Esophagus muscularis mucosa (tissue), 4 donors: ENCODE results near the gene ZDHHC8. TPM values are rescaled to one million over a fixed set of nuclear protein-coding genes. Genes with fewer than 3 reads are reported as not detected.

ENCODE experiments used
- DNase-seq: peaks from one replicate; pipeline ENCODE4 v3.0.0-alpha.2; 2017; ENCODE audit errors: extremely low spot score
- H3K27ac ChIP-seq, 4 donors: fragments of 200-600 bp; sonication (generic); replicated peaks in 1 of 4; 1 replicate in 3 of 4; 2 replicates in 1 of 4; pipeline ENCODE4 v1.5.1; 2016 to 2019; ENCODE audit warnings: mild to moderate bottlenecking in 1 of 4
- H3K27me3 ChIP-seq, 4 donors: fragments of 200-600 bp; sonication (generic); one replicate each; pipeline versions ENCODE4 v1.5.1 to v1.6.0; 2016 to 2019
- H3K36me3 ChIP-seq, 4 donors: fragments of 200-600 bp; sonication (generic); one replicate each; pipeline ENCODE4 v1.5.1; 2016 to 2019
- H3K4me1 ChIP-seq, 4 donors: fragments of 200-600 bp; sonication (generic); one replicate each; pipeline ENCODE4 v1.5.1; 2016 to 2019
- H3K4me3 ChIP-seq, 4 donors: fragments of 200-600 bp; sonication (generic); 1 replicate in 2 of 4; 2 replicates in 2 of 4; pipeline ENCODE4 v1.5.1; 2016 to 2019; ENCODE audit warnings: mild to moderate bottlenecking in 4 of 4, moderate library complexity in 1 of 4
- H3K9me3 ChIP-seq, 4 donors: fragments of 200-600 bp; sonication (generic); 1 replicate in 3 of 4; 2 replicates in 1 of 4; pipeline ENCODE4 v1.5.1; 2016 to 2019
- CTCF ChIP-seq, 3 experiments: fragments of 200-600 bp in 2 of 3; fragments of 450-650 bp in 1 of 3; sonication (generic) in 2 of 3; IDR thresholded peaks; one replicate each; pipeline ENCODE4 v1.5.1; 2017 to 2019; ENCODE audit warnings: antibody characterized with exemption in 3 of 3, mild to moderate bottlenecking in 2 of 3, moderate library complexity in 1 of 3
- EP300 ChIP-seq: sonication (generic); formaldehyde crosslinking; IDR thresholded peaks from one replicate; pipeline ENCODE4 v1.6.1; 2017; ENCODE audit warnings: antibody characterized with exemption
- POLR2A ChIP-seq: fragments of 450-650 bp; IDR thresholded peaks from one replicate; pipeline ENCODE4 v1.6.1; 2017; ENCODE audit warnings: antibody characterized with exemption, moderate library complexity, mild to moderate bottlenecking, low read depth
- POLR2AphosphoS5 ChIP-seq, 2 donors: sonication (generic); formaldehyde crosslinking; IDR thresholded peaks; one replicate each; pipeline ENCODE4 v1.6.1; 2017; ENCODE audit warnings: antibody characterized with exemption in 2 of 2
- WGBS: methylation state at CpG from one replicate; pipeline ENCODE4 v1.1.5; 2018; 5-methylcytosine and 5-hydroxymethylcytosine counted together
- intact Hi-C: fragments of 100-400 bp; cut with DNase I; formaldehyde crosslinking; loops from one replicate; pipeline ENCODE4 v1.15.1; 2023
- small RNA-seq, 3 donors: library from RNA; depleted of rRNA; stranded (forward); fragments of <200 nt; gene quantifications; one replicate each; pipeline ENCODE3, GENCODE V24; 2016
- total RNA-seq, 4 donors: library from RNA; depleted of rRNA; stranded (reverse); fragments of >200 nt; gene quantifications; one replicate each; pipeline versions ENCODE4 v1.1.0 to v1.2.1, GENCODE V29; 2016

Gene ZDHHC8
- total RNA-seq, 4 donors from 2014 or later, result 11.8 to 33.2 (median 23.8) TPM

GRCh38 chr22:20194681-20195593, 63.3 kb downstream of the ZDHHC8 start:
- TF ChIP-seq POLR2A, result no peak
- no peak for TF ChIP-seq POLR2AphosphoS5 (IDR thresholded peaks at IDR 0.05)
- TF ChIP-seq EP300, result no peak
- no peak for TF ChIP-seq CTCF (IDR thresholded peaks at IDR 0.05)
- Histone ChIP-seq H3K27me3 (no peaks in the 10 kb centered on the region), H3K36me3 (no peaks in the 10 kb centered on the region), H3K4me1 (no peaks in the 10 kb centered on the region), H3K27ac (no peak overlapping the region), H3K4me3 (no peak overlapping the region), H3K9me3 (no peaks in the 10 kb centered on the region)
- intact Hi-C loops, result no loop called here
- no peak for DNase-seq
- WGBS, result 77% methylated on average over 10 of the region's 15 CpGs

- TF ChIP-seq POLR2A (no peak), POLR2AphosphoS5 (IDR thresholded peaks at IDR 0.05) (no peak), CTCF (IDR thresholded peaks at IDR 0.05) (no peak), EP300 (no peak)
- Histone ChIP-seq H3K4me3 (no peak overlapping the region), H3K27me3 (no peaks in the 10 kb centered on the region), H3K27ac (no peak overlapping the region), H3K9me3 (no peaks in the 10 kb centered on the region), H3K4me1 (no peaks in the 10 kb centered on the region), H3K36me3 (no peaks in the 10 kb centered on the region)
- intact Hi-C loops, result no loop called here
- no peak for DNase-seq
- WGBS, result 77% methylated on average over 10 of the region's 19 CpGs
Observed at GRCh38 chr22:20196094-20196842, 64.7 kb downstream of the ZDHHC8 start.

Small RNA genes lying within 50 kb of the gene (small RNA-seq; reads per million reads assigned to genes)
- gene MIR6816, result 0 to 0.17 (median 0) reads per million in 3 donors
- 0 reads per million in 3 donors for gene RF00599

Other genes starting within 250 kb of the ZDHHC8 start
- gene COMT, start 190.0 kb upstream of the ZDHHC8 start, total RNA-seq, result 100 to 1,000 TPM; 141 to 231 (median 196) TPM
- 10 to 100 TPM; 12.9 to 27.2 (median 23.9) TPM for gene TXNRD2, start 190.0 kb upstream of the ZDHHC8 start, total RNA-seq
- gene ARVCF, start 115.0 kb upstream of the ZDHHC8 start, total RNA-seq, result 10 to 100 TPM; 31.1 to 55.8 (median 44.6) TPM
- 10 to 100 TPM; 37.1 to 44.4 (median 42.3) TPM for gene TANGO2, start 110.7 kb upstream of the ZDHHC8 start, total RNA-seq
- 10 to 100 TPM; 16.9 to 26.6 (median 19.6) TPM for gene DGCR8, start 51.6 kb upstream of the ZDHHC8 start, total RNA-seq
- gene RANBP1, start 15.7 kb upstream of the ZDHHC8 start, total RNA-seq, result 100 to 1,000 TPM; 116 to 180 (median 140) TPM
- 10 to 100 TPM; 34.0 to 36.7 (median 35.0) TPM for gene TRMT2A, start 14.6 kb upstream of the ZDHHC8 start, total RNA-seq
- 1 to 10 TPM in 1 of 4 donors, under 1 TPM in 3; 0.17 to 1.4 (median 0.64) TPM for gene CCDC188, start 19.3 kb downstream of the ZDHHC8 start, total RNA-seq
- gene RTN4R, start 136.5 kb downstream of the ZDHHC8 start, total RNA-seq, result 1 to 10 TPM in 2 of 4 donors, not detected in 2; 1.8 to 2.2 TPM
- gene DGCR6L, start 188.3 kb downstream of the ZDHHC8 start, total RNA-seq, result 10 to 100 TPM; 41.5 to 73.0 (median 52.9) TPM